Hematopoietic multipotent progenitor cell treated with erythropoietin and hydrocortisone succinate and interleukin-3 and kit ligand, for 4 days (in vitro differentiated cells): ENCODE results near the gene ZRANB2.

ENCODE experiments used
- DNase-seq: peaks from one replicate; pipeline ENCODE4 v3.0.0-alpha.2; 2015

Gene ZRANB2

DNA sequence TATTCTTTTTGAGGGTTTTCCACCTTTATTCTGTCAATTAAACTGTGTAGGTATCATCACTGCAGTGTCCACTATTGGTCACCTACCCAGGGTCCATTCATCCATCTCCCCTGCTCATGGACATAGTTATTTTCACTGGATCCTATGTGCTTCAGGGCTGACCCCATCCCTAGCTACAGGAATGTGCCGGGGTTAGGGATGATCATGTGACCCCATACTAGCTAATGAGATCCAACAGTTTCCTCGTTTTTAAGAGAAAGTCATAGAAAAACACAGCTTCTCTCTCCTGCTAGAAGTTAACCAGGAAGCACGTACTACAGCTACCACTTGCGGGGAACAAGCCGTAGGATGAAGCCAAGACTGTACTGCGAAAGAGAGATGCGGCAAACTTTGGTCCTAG is 52.8 kb downstream of the ZRANB2 start:
- no peak for DNase-seq

DNA sequence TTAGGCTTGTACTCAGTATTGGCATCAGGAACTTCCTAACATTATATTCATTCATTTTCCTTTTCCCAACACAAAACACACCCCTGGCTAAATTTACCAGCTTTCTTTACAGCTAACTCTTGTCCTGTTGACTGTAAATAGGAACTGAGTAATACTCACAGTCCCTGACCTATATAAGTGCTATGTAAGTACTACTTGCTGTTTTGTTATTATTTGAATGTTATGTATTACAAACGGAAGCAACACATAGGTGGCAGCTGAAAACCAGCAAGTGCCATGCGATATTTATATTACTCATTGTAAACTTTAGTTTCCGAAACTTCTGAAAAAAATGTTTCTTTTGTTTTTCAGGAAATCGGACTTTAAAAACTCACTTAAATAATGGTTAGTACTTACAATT is 54.7 kb downstream of the ZRANB2 start:
- DNase-seq = no peak

DNA sequence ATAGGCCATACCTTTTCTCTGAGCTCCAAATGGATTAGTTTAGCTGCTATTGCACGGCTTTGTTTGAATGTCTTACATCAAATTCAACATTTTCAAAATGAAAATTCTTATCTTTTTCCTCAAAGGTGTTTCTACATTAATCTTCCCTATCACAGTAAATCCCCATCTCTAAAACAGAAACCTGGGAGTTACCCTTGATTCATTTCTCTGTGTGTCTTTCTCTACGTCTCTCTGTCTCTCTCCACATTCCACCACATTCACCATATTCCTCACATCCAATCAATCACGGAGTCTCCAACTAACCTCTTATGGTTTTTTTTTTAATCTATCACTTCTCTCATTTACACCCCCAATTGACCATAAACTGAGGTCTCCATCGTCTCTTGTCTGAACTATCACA is 57.3 kb downstream of the ZRANB2 start:
- DNase-seq = no peak

DNA sequence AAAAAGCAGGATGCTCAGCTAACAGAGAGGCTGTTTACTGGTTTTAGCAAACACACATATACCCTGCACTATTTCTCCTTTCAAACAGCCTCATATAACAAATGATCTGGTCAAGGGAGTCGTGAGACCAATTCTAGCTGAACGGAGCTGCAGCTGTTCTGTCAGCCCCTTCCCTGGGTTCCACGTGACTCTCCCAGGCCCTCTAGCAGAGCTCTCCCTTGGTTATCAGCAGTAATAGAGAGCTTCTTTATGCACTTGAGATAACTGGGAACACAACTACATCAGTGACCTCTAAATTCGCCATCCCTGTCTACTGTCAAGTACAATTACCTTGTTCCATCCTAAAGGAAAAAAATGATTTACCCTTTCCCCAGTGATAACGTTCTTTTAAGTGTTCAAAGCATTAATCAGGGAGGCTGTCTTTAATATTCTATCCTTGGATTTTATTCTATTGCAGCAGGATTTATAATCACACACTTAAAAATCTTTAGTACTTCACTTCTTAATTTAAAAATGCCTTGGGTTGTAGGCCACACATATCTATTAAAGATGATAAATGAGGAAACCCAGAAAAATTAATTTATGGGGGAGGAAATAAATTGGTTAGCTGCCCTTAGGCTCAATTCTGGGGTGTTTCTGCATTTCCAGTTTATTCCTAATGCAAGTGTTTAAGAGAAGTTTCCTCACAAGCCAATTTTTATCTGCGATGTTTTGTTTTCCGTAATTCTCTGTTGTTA is 61.4 kb downstream of the ZRANB2 start:
- DNase-seq = no peak

DNA sequence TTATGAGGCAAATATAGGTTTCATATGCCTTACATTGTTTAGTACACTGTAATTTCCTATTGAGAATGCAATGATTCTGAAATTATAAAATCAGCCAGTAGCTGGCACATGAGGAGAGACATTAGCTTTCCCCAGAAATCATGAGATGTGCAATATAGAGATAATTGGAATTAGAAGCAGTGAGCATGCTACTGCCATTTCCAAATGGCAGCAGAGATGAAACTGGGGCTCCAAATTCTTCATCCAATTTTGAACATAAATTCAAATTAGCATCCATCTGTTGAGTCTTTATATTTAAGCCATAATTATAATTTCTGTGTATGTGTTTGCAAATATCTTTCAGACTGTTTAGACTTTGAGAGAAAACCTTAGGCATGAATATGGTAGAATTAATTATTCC is 62.0 kb downstream of the ZRANB2 start:
- DNase-seq = no peak

DNA sequence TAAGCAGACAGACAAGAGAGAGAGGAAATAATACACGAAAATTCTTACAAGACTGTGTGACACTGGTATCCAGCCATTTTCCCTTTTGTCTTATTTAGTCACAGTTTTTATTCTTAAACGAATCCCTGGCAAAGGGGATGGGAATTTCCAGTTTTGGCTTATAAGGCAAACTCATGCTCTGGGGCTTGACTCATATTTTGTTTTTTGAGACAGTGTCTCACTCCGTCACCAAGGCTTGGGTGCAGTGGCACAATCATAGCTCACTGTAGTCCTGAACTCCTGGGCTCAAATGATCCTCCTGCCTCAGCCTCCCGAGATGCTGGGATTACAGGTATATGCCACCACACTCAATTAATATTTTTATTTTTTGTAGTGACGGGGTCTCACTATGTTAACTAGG is 65.1 kb downstream of the ZRANB2 start:
- no peak for DNase-seq

DNA sequence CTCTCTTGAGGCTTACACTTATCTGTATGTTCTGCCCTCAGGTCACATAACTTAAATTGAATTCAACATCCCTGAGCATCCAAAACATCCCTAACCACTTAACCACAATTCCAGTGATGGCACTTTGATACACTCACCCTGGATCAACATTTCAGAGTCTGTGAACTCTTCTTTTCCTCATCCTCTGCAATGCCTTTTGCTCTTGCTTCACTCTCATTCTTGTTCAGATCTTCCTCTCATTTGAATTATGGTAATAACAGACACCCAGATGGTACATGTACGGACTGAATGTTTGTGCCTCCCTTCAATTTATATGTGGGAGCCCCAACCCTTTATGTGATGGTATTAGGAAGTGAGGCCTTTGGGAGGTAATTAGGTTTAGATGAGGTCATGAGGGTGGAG is 66.7 kb downstream of the ZRANB2 start:
- peak; percentile 30 for DNase-seq
